Mesendoderm (in vitro differentiated cells): ENCODE results near the gene ATXN7L3B.

Source experiments
- DNase-seq: peaks from one replicate; pipeline ENCODE4 v3.0.0; 2013
- H2AK5ac ChIP-seq: 2 replicates; pipeline ENCODE4 v1.6.1; 2013; ENCODE audit warnings: low read length, inconsistent platforms
- H2BK120ac ChIP-seq: 2 replicates; pipeline ENCODE4 v1.6.1; 2013; ENCODE audit warnings: low read depth, mild to moderate bottlenecking, low read length, moderate library complexity, mixed read lengths
- H2BK15ac ChIP-seq: replicated peaks from 2 replicates; pipeline ENCODE4 v1.6.1; 2013; ENCODE audit warnings: low read depth, mild to moderate bottlenecking, moderate library complexity
- H2BK5ac ChIP-seq: 2 replicates; pipeline ENCODE4 v1.6.1; 2013; ENCODE audit warnings: low read length, inconsistent platforms
- H3K18ac ChIP-seq: 2 replicates; pipeline ENCODE4 v1.6.1; 2013; ENCODE audit warnings: mild to moderate bottlenecking, low read length, mixed read lengths
- H3K23ac ChIP-seq: one replicate; pipeline ENCODE4 v1.6.1; 2013; ENCODE audit warnings: low read length
- H3K27ac ChIP-seq: 2 replicates; pipeline ENCODE4 v1.5.1; 2013; ENCODE audit warnings: low read depth, mild to moderate bottlenecking, inconsistent platforms, low read length, moderate library complexity
- H3K27me3 ChIP-seq: 2 replicates; pipeline ENCODE4 v1.6.1; 2013; ENCODE audit warnings: low read length, control low read depth, mild to moderate bottlenecking, inconsistent platforms; ENCODE audit not compliant: insufficient read depth, poor library complexity
- H3K36me3 ChIP-seq: 2 replicates; pipeline ENCODE4 v1.6.1; 2013; ENCODE audit warnings: low read length, inconsistent platforms; ENCODE audit not compliant: control insufficient read depth, insufficient read depth
- H3K4ac ChIP-seq: one replicate; pipeline ENCODE4 v1.6.1; 2013; ENCODE audit warnings: low read depth, mild to moderate bottlenecking, low read length, moderate library complexity
- H3K4me1 ChIP-seq: 2 replicates; pipeline ENCODE4 v1.6.1; 2013; ENCODE audit warnings: low read depth, low read length, inconsistent platforms; ENCODE audit not compliant: control insufficient read depth
- H3K4me2 ChIP-seq: 2 replicates; pipeline ENCODE4 v1.6.1; 2013; ENCODE audit warnings: low read length
- H3K4me3 ChIP-seq: 2 replicates; pipeline ENCODE4 v1.5.1; 2013; ENCODE audit warnings: mild to moderate bottlenecking, low read length
- H3K56ac ChIP-seq: one replicate; pipeline ENCODE4 v1.6.1; 2013; ENCODE audit warnings: low read length
- H3K79me1 ChIP-seq: 2 replicates; pipeline ENCODE4 v1.6.1; 2013; ENCODE audit warnings: low read length, inconsistent platforms
- H3K79me2 ChIP-seq: 2 replicates; pipeline ENCODE4 v1.6.1; 2013; ENCODE audit warnings: mild to moderate bottlenecking, low read length; ENCODE audit not compliant: control insufficient read depth, insufficient read depth
- H3K9ac ChIP-seq: 2 replicates; pipeline ENCODE4 v1.6.1; 2013; ENCODE audit warnings: low read length, inconsistent platforms
- H4K5ac ChIP-seq: one replicate; pipeline ENCODE4 v1.6.1; 2013; ENCODE audit warnings: low read length
- H4K8ac ChIP-seq: one replicate; pipeline ENCODE4 v1.6.1; 2013; ENCODE audit warnings: low read depth, mild to moderate bottlenecking, control low read depth, low read length, moderate library complexity
- WGBS: extraction: QIAGEN DNeasy Blood & Tissue Kit; methylation state at CpG from one replicate; pipeline ENCODE4 v1.1.7; 2013; ENCODE audit warnings: low lambda C conversion rate, missing lambda C conversion rate; ENCODE audit not compliant: insufficient coverage; ENCODE audit errors: extremely low coverage; 5-methylcytosine and 5-hydroxymethylcytosine counted together

The ATXN7L3B gene

GRCh38 chr12:74579981-74580380 lies 42.3 kb downstream of the ATXN7L3B start:
- Histone ChIP-seq H4K5ac (no peak overlapping the region), H3K18ac (no peak overlapping the region), H3K4ac (no peak overlapping the region), H2BK15ac (no peak overlapping the region), H2BK120ac (no peak overlapping the region), H3K9ac (no peak overlapping the region), H3K4me2 (no peak overlapping the region), H2BK5ac (no peak overlapping the region), H3K27ac (no peak overlapping the region), H3K27me3 (no peaks in the 10 kb centered on the region), H3K4me1 (no peaks in the 10 kb centered on the region), H3K4me3 (no peak overlapping the region), H3K79me1 (no peaks in the 10 kb centered on the region), H2AK5ac (no peak overlapping the region), H3K36me3 (no peaks in the 10 kb centered on the region), H3K79me2 (no peaks in the 10 kb centered on the region), H4K8ac (no peak overlapping the region), H3K23ac (no peak overlapping the region), H3K56ac (no peak overlapping the region)
- no CpG with 5 or more reads among the region's 1 CpG for WGBS
- no peak for DNase-seq

- no peak overlapping the region for H3K18ac ChIP-seq
- H2AK5ac ChIP-seq = no peak overlapping the region
- H3K79me1 ChIP-seq = no peaks in the 10 kb centered on the region
- H2BK5ac ChIP-seq = no peak overlapping the region
- H2BK120ac ChIP-seq = no peak overlapping the region
- no peak overlapping the region for H3K4ac ChIP-seq
- H3K36me3 ChIP-seq = no peaks in the 10 kb centered on the region
- peak; percentile 38 for DNase-seq
- no peaks in the 10 kb centered on the region for H3K27me3 ChIP-seq
- no peak overlapping the region for H3K4me2 ChIP-seq
- H3K79me2 ChIP-seq = no peaks in the 10 kb centered on the region
- no peak overlapping the region for H4K8ac ChIP-seq
- no peak overlapping the region for H3K4me3 ChIP-seq
- no peak overlapping the region for H4K5ac ChIP-seq
- H2BK15ac ChIP-seq = no peak overlapping the region
- H3K23ac ChIP-seq = no peak overlapping the region
- no CpG with 5 or more reads among the region's 2 CpGs for WGBS
- no peaks in the 10 kb centered on the region for H3K4me1 ChIP-seq
- H3K9ac ChIP-seq = no peak overlapping the region
- no peak overlapping the region for H3K27ac ChIP-seq
- no peak overlapping the region for H3K56ac ChIP-seq
Observed at GRCh38 chr12:74581439-74581838, 43.8 kb downstream of the ATXN7L3B start.

GRCh38 chr12:74584483-74585062 lies 46.9 kb downstream of the ATXN7L3B start:
- WGBS = no CpG with 5 or more reads among the region's 3 CpGs
- H4K5ac ChIP-seq = no peak overlapping the region
- H3K27ac ChIP-seq = no peak overlapping the region
- H2BK120ac ChIP-seq = no peak overlapping the region
- no peak overlapping the region for H3K23ac ChIP-seq
- H3K56ac ChIP-seq = no peak overlapping the region
- no peak for DNase-seq
- H2BK5ac ChIP-seq = no peak overlapping the region
- H2BK15ac ChIP-seq = no peak overlapping the region
- no peak overlapping the region for H3K4me2 ChIP-seq
- no peak overlapping the region for H3K4ac ChIP-seq
- no peak overlapping the region for H3K9ac ChIP-seq
- no peaks in the 10 kb centered on the region for H3K4me1 ChIP-seq
- no peaks in the 10 kb centered on the region for H3K36me3 ChIP-seq
- H3K79me2 ChIP-seq = no peaks in the 10 kb centered on the region
- H3K4me3 ChIP-seq = no peak overlapping the region
- no peak overlapping the region for H4K8ac ChIP-seq
- H3K27me3 ChIP-seq = no peaks in the 10 kb centered on the region
- no peak overlapping the region for H3K18ac ChIP-seq
- no peak overlapping the region for H2AK5ac ChIP-seq
- no peaks in the 10 kb centered on the region for H3K79me1 ChIP-seq

GRCh38 chr12:74586251-74586650 lies 48.6 kb downstream of the ATXN7L3B start:
- H3K4me3 ChIP-seq = no peak overlapping the region
- H3K4ac ChIP-seq = no peak overlapping the region
- WGBS = no CpG with 5 or more reads among the region's 4 CpGs
- H3K36me3 ChIP-seq = no peaks in the 10 kb centered on the region
- H4K5ac ChIP-seq = no peak overlapping the region
- H2AK5ac ChIP-seq = no peak overlapping the region
- no peak overlapping the region for H2BK15ac ChIP-seq
- no peak for DNase-seq
- no peak overlapping the region for H2BK120ac ChIP-seq
- H3K23ac ChIP-seq = no peak overlapping the region
- no peak overlapping the region for H3K4me2 ChIP-seq
- H3K27me3 ChIP-seq = no peaks in the 10 kb centered on the region
- no peak overlapping the region for H2BK5ac ChIP-seq
- H3K56ac ChIP-seq = no peak overlapping the region
- no peaks in the 10 kb centered on the region for H3K79me2 ChIP-seq
- H4K8ac ChIP-seq = no peak overlapping the region
- no peaks in the 10 kb centered on the region for H3K4me1 ChIP-seq
- H3K9ac ChIP-seq = no peak overlapping the region
- no peak overlapping the region for H3K27ac ChIP-seq
- H3K79me1 ChIP-seq = no peaks in the 10 kb centered on the region
- no peak overlapping the region for H3K18ac ChIP-seq
